Activated naive CD8-positive, alpha-beta T cell treated with anti-CD3 and anti-CD28 coated beads, Interleukin-2, amount 10 ng/mL, durations not matched to agents 7 days and 5 days (primary cell): ENCODE results near the gene BARD1. TPM values are rescaled to one million over a fixed set of nuclear protein-coding genes. Genes with fewer than 3 reads are reported as not detected.
"Not testable (repeated sequence)": the region's sequence is repeated elsewhere in the genome, so short reads cannot be mapped to it uniquely, and the experiment has no call there.

Source experiments
- ATAC-seq: fragments of 150-1000 bp; cut with Tn5 transposase; one replicate; pipeline ENCODE4 v1.10.0; 2021; ENCODE audit warnings: low read depth, moderate library complexity
- POLR2A ChIA-PET: fragments of 350-600 bp; sonication (Branson Sonifier 250); formaldehyde crosslinking; loops from one replicate; lab custom pipeline; 2021; ENCODE audit warnings: antibody characterized with exemption; lab: Charles Lee
- DNase-seq: peaks from one replicate; pipeline ENCODE4 v3.0.0; 2021
- H3K27ac Mint-ChIP-seq: one replicate; pipeline ENCODE4 v1.8.0; 2022; ENCODE audit warnings: mild to moderate bottlenecking, mixed read lengths
- H3K27me3 Mint-ChIP-seq: one replicate; pipeline ENCODE4 v1.8.0; 2022; ENCODE audit warnings: mild to moderate bottlenecking, moderate library complexity, mixed read lengths
- H3K36me3 Mint-ChIP-seq: one replicate; pipeline ENCODE4 v1.8.0; 2021; ENCODE audit warnings: mild to moderate bottlenecking, mixed read lengths
- H3K4me1 Mint-ChIP-seq: one replicate; pipeline ENCODE4 v1.8.0; 2021; ENCODE audit warnings: mixed read lengths
- H3K4me3 Mint-ChIP-seq: one replicate; pipeline ENCODE4 v1.8.0; 2022; ENCODE audit warnings: mild to moderate bottlenecking, moderate library complexity, mixed read lengths
- H3K9me3 Mint-ChIP-seq: one replicate; pipeline ENCODE4 v1.8.0; 2021; ENCODE audit warnings: mixed read lengths
- total RNA-seq, 2 experiments: library from RNA; stranded (reverse); gene quantifications; one replicate each; pipeline ENCODE4 v1.2.3, GENCODE V29; 2021

Gene BARD1
- total RNA-seq, 2 experiments from 2014 or later = 39.3 to 40.8 TPM

DNA sequence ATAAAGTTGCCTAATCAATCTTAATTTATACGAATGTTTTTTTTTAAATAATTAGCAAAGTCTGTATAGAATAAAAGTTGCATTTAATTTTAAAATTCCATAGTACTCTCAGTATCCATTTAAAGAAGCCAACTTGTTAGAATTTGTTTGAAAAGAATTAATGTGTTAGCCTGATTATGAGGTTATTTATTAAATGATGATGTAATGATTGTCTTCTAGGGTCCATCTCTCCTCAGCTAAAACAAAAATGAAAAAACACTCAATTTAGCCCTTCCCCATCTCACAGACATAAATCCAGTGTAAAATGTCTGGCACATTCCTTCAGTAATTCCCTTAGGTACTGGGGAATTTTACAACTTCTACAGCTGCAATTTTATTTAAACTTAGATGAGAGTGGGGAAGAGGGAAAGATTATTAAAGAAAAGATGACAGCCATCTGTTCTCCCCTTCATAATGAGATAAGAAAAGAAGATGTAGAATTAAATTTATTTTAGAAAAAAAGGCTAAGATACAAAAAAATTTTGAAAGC lies 68.6 kb downstream of the BARD1 start:
- Mint-ChIP-seq H3K4me1 (peaks cover 4% of the 10 kb centered on the region), H3K9me3 (no peaks in the 10 kb centered on the region), H3K27me3 (no peaks in the 10 kb centered on the region), H3K4me3 (no peak overlapping the region), H3K36me3 (peaks cover 40% of the 10 kb centered on the region), H3K27ac (no peak overlapping the region)
- no peak for ATAC-seq
- no peak for DNase-seq
- POLR2A ChIA-PET = no interaction called here

- no peak overlapping the region for H3K27ac Mint-ChIP-seq
- peaks cover 26% of the 10 kb centered on the region for H3K36me3 Mint-ChIP-seq
- H3K27me3 Mint-ChIP-seq = no peaks in the 10 kb centered on the region
- POLR2A ChIA-PET = no interaction called here
- no peak for ATAC-seq
- H3K9me3 Mint-ChIP-seq = no peaks in the 10 kb centered on the region
- no peak overlapping the region for H3K4me3 Mint-ChIP-seq
- peaks cover 6% of the 10 kb centered on the region for H3K4me1 Mint-ChIP-seq
- no peak for DNase-seq
These were observed 72.3 kb downstream of the BARD1 start for GRCh38 chr2:214737188-214737587.

- POLR2A ChIA-PET = no interaction called here
- ATAC-seq (no peak), DNase-seq (no peak)
- H3K9me3 Mint-ChIP-seq = no peaks in the 10 kb centered on the region
- no peak overlapping the region for H3K27ac Mint-ChIP-seq
- H3K4me1 Mint-ChIP-seq = peaks cover 2% of the 10 kb centered on the region
- H3K4me3 Mint-ChIP-seq = no peak overlapping the region
- peaks cover 36% of the 10 kb centered on the region for H3K36me3 Mint-ChIP-seq
- no peaks in the 10 kb centered on the region for H3K27me3 Mint-ChIP-seq
These were observed 78.6 kb downstream of the BARD1 start for GRCh38 chr2:214730800-214731407.

GRCh38 chr2:214730248-214730647 lies 79.2 kb downstream of the BARD1 start:
- Mint-ChIP-seq H3K9me3 (no peaks in the 10 kb centered on the region), H3K27ac (no peak overlapping the region), H3K36me3 (peaks cover 39% of the 10 kb centered on the region), H3K4me3 (no peak overlapping the region), H3K4me1 (peaks cover 2% of the 10 kb centered on the region), H3K27me3 (no peaks in the 10 kb centered on the region)
- DNase-seq = no peak
- no peak for ATAC-seq
- POLR2A ChIA-PET = no interaction called here

- H3K9me3 Mint-ChIP-seq = peaks cover 4% of the 10 kb centered on the region
- H3K36me3 Mint-ChIP-seq = peaks cover 72% of the 10 kb centered on the region
- POLR2A ChIA-PET = no interaction called here
- no peaks in the 10 kb centered on the region for H3K4me1 Mint-ChIP-seq
- ATAC-seq (no peak), DNase-seq (no peak)
- no peak overlapping the region for H3K4me3 Mint-ChIP-seq
- H3K27ac Mint-ChIP-seq = no peak overlapping the region
- H3K27me3 Mint-ChIP-seq = no peaks in the 10 kb centered on the region
These were observed 84.7 kb downstream of the BARD1 start for GRCh38 chr2:214724741-214725140.

GRCh38 chr2:214717837-214718236 lies 91.6 kb downstream of the BARD1 start:
- DNase-seq, H3K27me3 Mint-ChIP-seq, H3K9me3 Mint-ChIP-seq, H3K4me3 Mint-ChIP-seq, POLR2A ChIA-PET, ATAC-seq, H3K27ac Mint-ChIP-seq, H3K4me1 Mint-ChIP-seq: not testable (repeated sequence)
- peaks cover 54% of the 10 kb centered on the region for H3K36me3 Mint-ChIP-seq

- no peak overlapping the region for H3K4me3 Mint-ChIP-seq
- H3K9me3 Mint-ChIP-seq = peaks cover 8% of the 10 kb centered on the region
- POLR2A ChIA-PET = no interaction called here
- ATAC-seq (no peak), DNase-seq (no peak)
- peaks cover 5% of the 10 kb centered on the region for H3K4me1 Mint-ChIP-seq
- H3K36me3 Mint-ChIP-seq = peaks cover 52% of the 10 kb centered on the region
- H3K27ac Mint-ChIP-seq = no peak overlapping the region
- peaks cover 1% of the 10 kb centered on the region for H3K27me3 Mint-ChIP-seq
These were observed 92.5 kb downstream of the BARD1 start for GRCh38 chr2:214716811-214717560.

GRCh38 chr2:214715025-214715424 lies 94.5 kb downstream of the BARD1 start:
- H3K4me3 Mint-ChIP-seq = no peak overlapping the region
- ATAC-seq = no peak
- no peak overlapping the region for H3K27ac Mint-ChIP-seq
- peaks cover 5% of the 10 kb centered on the region for H3K9me3 Mint-ChIP-seq
- H3K36me3 Mint-ChIP-seq = peaks cover 35% of the 10 kb centered on the region
- DNase-seq = no peak
- POLR2A ChIA-PET = no interaction called here
- H3K4me1 Mint-ChIP-seq = peaks cover 6% of the 10 kb centered on the region
- H3K27me3 Mint-ChIP-seq = peaks cover 4% of the 10 kb centered on the region

DNA sequence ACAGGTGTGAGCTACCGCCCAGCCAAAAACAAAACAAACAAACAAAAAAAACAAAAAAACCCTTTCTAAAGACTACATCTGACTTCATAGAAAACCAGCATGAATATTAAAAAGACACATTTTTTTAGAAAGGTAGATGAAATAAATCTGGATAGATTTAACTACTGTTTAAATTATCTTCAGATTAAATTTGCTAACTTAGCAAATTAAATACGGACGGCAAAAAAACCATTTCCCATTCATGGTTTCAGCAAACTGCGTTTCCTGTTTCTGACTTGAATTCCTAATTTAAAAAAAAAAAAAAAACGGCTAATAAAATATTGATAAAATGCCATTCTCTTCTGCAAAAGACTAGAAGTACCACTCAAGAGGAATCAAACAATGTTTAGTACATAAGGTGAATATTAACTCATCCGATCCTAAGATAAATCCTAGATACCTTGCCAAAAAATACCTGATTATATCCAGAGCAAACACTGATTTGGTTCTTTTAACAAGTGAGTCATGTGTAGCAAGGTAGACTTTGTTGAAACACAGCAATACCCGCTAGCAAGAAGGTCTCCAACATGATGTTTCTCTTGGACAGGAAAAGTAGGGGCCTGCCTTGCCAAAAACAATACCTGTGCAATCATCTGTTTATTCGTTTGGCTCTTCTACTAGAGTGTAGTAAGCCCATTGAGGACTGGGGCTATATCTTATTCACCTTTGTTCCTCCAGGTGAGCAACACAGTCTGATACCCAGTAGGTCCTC lies 96.2 kb downstream of the BARD1 start:
- ATAC-seq = no peak
- no peak for DNase-seq
- POLR2A ChIA-PET = no interaction called here
- H3K9me3 Mint-ChIP-seq = peaks cover 4% of the 10 kb centered on the region
- H3K4me3 Mint-ChIP-seq = no peak overlapping the region
- peaks cover 5% of the 10 kb centered on the region for H3K4me1 Mint-ChIP-seq
- peaks cover 4% of the 10 kb centered on the region for H3K27me3 Mint-ChIP-seq
- peaks cover 20% of the 10 kb centered on the region for H3K36me3 Mint-ChIP-seq
- H3K27ac Mint-ChIP-seq = no peak overlapping the region

GRCh38 chr2:214710729-214711128 lies 98.8 kb downstream of the BARD1 start:
- POLR2A ChIA-PET = no interaction called here
- no peak overlapping the region for H3K27ac Mint-ChIP-seq
- peaks cover 4% of the 10 kb centered on the region for H3K27me3 Mint-ChIP-seq
- no peak for ATAC-seq
- H3K4me1 Mint-ChIP-seq = peaks cover 2% of the 10 kb centered on the region
- peaks cover 2% of the 10 kb centered on the region for H3K36me3 Mint-ChIP-seq
- DNase-seq = no peak
- no peaks in the 10 kb centered on the region for H3K9me3 Mint-ChIP-seq
- no peak overlapping the region for H3K4me3 Mint-ChIP-seq

GRCh38 chr2:214706986-214707385 lies 102.5 kb downstream of the BARD1 start:
- Mint-ChIP-seq H3K36me3 (no peaks in the 10 kb centered on the region), H3K4me1 (peaks cover 2% of the 10 kb centered on the region), H3K27ac (no peak overlapping the region), H3K4me3 (no peak overlapping the region), H3K27me3 (peaks cover 16% of the 10 kb centered on the region), H3K9me3 (peaks cover 1% of the 10 kb centered on the region)
- POLR2A ChIA-PET = no interaction called here
- DNase-seq (no peak), ATAC-seq (no peak)

DNA sequence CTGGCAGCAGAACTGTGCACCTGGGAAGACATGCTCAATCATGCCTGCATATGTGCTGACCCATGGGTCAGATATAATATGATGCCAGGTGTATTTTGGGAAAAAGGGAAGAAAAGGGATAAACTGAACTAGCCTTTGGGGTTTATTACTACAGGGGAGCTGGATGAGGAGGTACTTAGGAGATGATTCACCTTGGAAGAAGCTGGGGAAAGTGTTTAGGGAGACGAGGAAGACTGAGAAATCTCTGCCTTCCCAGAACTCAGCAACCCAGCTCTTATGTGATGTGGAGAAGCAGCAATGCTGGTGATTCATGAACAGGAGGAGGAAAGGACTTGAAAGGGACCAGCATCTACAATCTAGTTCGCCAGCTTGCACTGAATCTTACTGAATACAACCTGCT lies 110.2 kb downstream of the BARD1 start:
- no peaks in the 10 kb centered on the region for H3K4me1 Mint-ChIP-seq

DNA sequence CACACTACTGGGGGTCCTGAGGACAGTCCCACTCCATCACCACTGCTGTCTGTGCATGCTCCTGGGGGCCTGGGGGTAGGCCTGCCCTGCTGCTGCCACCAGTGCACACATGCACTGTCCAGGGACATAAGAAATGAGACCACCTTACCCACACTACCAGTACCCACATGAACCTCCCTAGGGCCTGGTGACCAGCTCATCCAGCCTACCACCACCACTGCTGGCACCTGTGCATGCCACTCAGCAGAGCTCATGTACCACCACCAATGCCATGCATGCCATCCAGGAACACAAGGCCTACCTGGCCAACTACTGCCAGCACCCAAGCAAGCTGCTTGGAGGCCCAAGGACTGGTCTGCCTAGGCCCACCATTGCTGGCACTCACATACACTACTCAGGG lies 112.8 kb downstream of the BARD1 start:
- no peaks in the 10 kb centered on the region for H3K4me1 Mint-ChIP-seq
- POLR2A ChIA-PET = no interaction called here
- peaks cover 4% of the 10 kb centered on the region for H3K9me3 Mint-ChIP-seq
- no peak overlapping the region for H3K4me3 Mint-ChIP-seq
- peaks cover 7% of the 10 kb centered on the region for H3K27me3 Mint-ChIP-seq
- ATAC-seq = no peak
- no peaks in the 10 kb centered on the region for H3K36me3 Mint-ChIP-seq
- no peak overlapping the region for H3K27ac Mint-ChIP-seq
- no peak for DNase-seq

More for the DNA sequence above, 110.2 kb downstream of the BARD1 start:
- H3K27me3 Mint-ChIP-seq = peaks cover 18% of the 10 kb centered on the region
- peaks cover 5% of the 10 kb centered on the region for H3K9me3 Mint-ChIP-seq
- H3K27ac Mint-ChIP-seq = no peak overlapping the region
- no peak for DNase-seq
- ATAC-seq = no peak
- no peaks in the 10 kb centered on the region for H3K36me3 Mint-ChIP-seq
- no peak overlapping the region for H3K4me3 Mint-ChIP-seq
- POLR2A ChIA-PET = no interaction called here
